Stimulated activated naive CD8-positive, alpha-beta T cell treated with anti-CD3 and anti-CD28 coated beads, Interleukin-15, amount 100 ng/mL, for 72 hours (primary cell): ENCODE measurements around the gene CCDC81.
"Not testable (repeated sequence)": the region's sequence is repeated elsewhere in the genome, so short reads cannot be mapped to it uniquely, and the experiment has no call there.

ENCODE experiments used
- ATAC-seq: fragments of 150-1000 bp; cut with Tn5 transposase; 2 replicates; pipeline ENCODE4 v1.10.0; 2021; ENCODE audit warnings: mild to moderate bottlenecking, moderate library complexity
- DNase-seq, 2 donors: peaks; one replicate each; pipeline ENCODE4 v3.0.0; 2021 to 2022
- H3K27ac Mint-ChIP-seq, 2 donors: one replicate each; pipeline ENCODE4 v1.8.0; 2022; ENCODE audit warnings: mild to moderate bottlenecking in 2 of 2, mixed read lengths in 2 of 2, moderate library complexity in 2 of 2
- H3K27me3 Mint-ChIP-seq: one replicate; pipeline ENCODE4 v1.8.0; 2022; ENCODE audit warnings: mixed read lengths
- H3K4me1 Mint-ChIP-seq: one replicate; pipeline ENCODE4 v1.8.0; 2022; ENCODE audit warnings: mild to moderate bottlenecking, mixed read lengths
- H3K4me3 Mint-ChIP-seq, 2 donors: one replicate each; pipeline ENCODE4 v1.8.0; 2022; ENCODE audit warnings: mild to moderate bottlenecking in 2 of 2, mixed read lengths in 2 of 2, moderate library complexity in 1 of 2
- H3K9me3 Mint-ChIP-seq, 2 donors: one replicate each; pipeline ENCODE4 v1.8.0; 2022; ENCODE audit warnings: mixed read lengths in 2 of 2

The CCDC81 gene

GRCh38 chr11:86416494-86416893 is 41.8 kb downstream of the CCDC81 start:
- Mint-ChIP-seq H3K4me3 (no peak overlapping the region), H3K4me1 (peaks cover 11% of the 10 kb centered on the region), H3K27ac (peak overlapping the region in 1 of 2 donors; percentile 84), H3K9me3 (no peaks in the 10 kb centered on the region), H3K27me3 (no peaks in the 10 kb centered on the region)
- DNase-seq (no peak), ATAC-seq (no peak)

- not testable (repeated sequence) for ATAC-seq, DNase-seq, H3K27ac Mint-ChIP-seq, H3K9me3 Mint-ChIP-seq, H3K27me3 Mint-ChIP-seq, H3K4me3 Mint-ChIP-seq
- H3K4me1 Mint-ChIP-seq: peaks cover 11% of the 10 kb centered on the region
These were observed 42.3 kb downstream of the CCDC81 start for GRCh38 chr11:86416951-86417350.

- Mint-ChIP-seq H3K4me3 (no peak overlapping the region), H3K27ac (no peak overlapping the region), H3K27me3 (no peaks in the 10 kb centered on the region), H3K9me3 (no peaks in the 10 kb centered on the region), H3K4me1 (peaks cover 11% of the 10 kb centered on the region)
- ATAC-seq: no peak
- DNase-seq: no peak
These were observed 43.4 kb downstream of the CCDC81 start for GRCh38 chr11:86418106-86418505.

GRCh38 chr11:86418513-86418912 is 43.8 kb downstream of the CCDC81 start:
- Mint-ChIP-seq H3K9me3 (no peaks in the 10 kb centered on the region), H3K27ac (no peak overlapping the region), H3K27me3 (no peaks in the 10 kb centered on the region), H3K4me1 (peaks cover 11% of the 10 kb centered on the region), H3K4me3 (no peak overlapping the region)
- ATAC-seq (no peak), DNase-seq (no peak)

GRCh38 chr11:86418917-86419316 is 44.2 kb downstream of the CCDC81 start:
- H3K27ac Mint-ChIP-seq: no peak overlapping the region
- peaks cover 11% of the 10 kb centered on the region for H3K4me1 Mint-ChIP-seq
- ATAC-seq (peak; percentile 76), DNase-seq (no peak)
- H3K4me3 Mint-ChIP-seq: no peak overlapping the region
- no peaks in the 10 kb centered on the region for H3K9me3 Mint-ChIP-seq
- H3K27me3 Mint-ChIP-seq: no peaks in the 10 kb centered on the region

- H3K9me3 Mint-ChIP-seq: no peaks in the 10 kb centered on the region
- H3K4me1 Mint-ChIP-seq: peaks cover 7% of the 10 kb centered on the region
- no peak for DNase-seq
- H3K4me3 Mint-ChIP-seq: no peak overlapping the region
- no peaks in the 10 kb centered on the region for H3K27me3 Mint-ChIP-seq
- no peak for ATAC-seq
- peak overlapping the region in 1 of 2 donors; percentile 55 for H3K27ac Mint-ChIP-seq
These were observed 47.3 kb downstream of the CCDC81 start for GRCh38 chr11:86421946-86422345.

- Mint-ChIP-seq H3K27me3 (no peaks in the 10 kb centered on the region), H3K27ac (no peak overlapping the region), H3K4me3 (no peak overlapping the region), H3K9me3 (no peaks in the 10 kb centered on the region), H3K4me1 (peaks cover 7% of the 10 kb centered on the region)
- DNase-seq (no peak), ATAC-seq (no peak)
These were observed 47.7 kb downstream of the CCDC81 start for GRCh38 chr11:86422371-86422770.

GRCh38 chr11:86423488-86423887 is 48.8 kb downstream of the CCDC81 start:
- not testable (repeated sequence) for H3K4me3 Mint-ChIP-seq, H3K27ac Mint-ChIP-seq, H3K4me1 Mint-ChIP-seq, H3K9me3 Mint-ChIP-seq, ATAC-seq, DNase-seq, H3K27me3 Mint-ChIP-seq

GRCh38 chr11:86427441-86427840 is 52.8 kb downstream of the CCDC81 start:
- Mint-ChIP-seq H3K4me1 (no peaks in the 10 kb centered on the region), H3K4me3 (no peak overlapping the region), H3K27ac (no peak overlapping the region), H3K27me3 (no peaks in the 10 kb centered on the region), H3K9me3 (peaks cover 0 to 8% of the 10 kb centered on the region in 2 donors)
- DNase-seq (no peak), ATAC-seq (no peak)

- no peaks in the 10 kb centered on the region for H3K4me1 Mint-ChIP-seq
- DNase-seq (no peak), ATAC-seq (no peak)
- H3K4me3 Mint-ChIP-seq: peak overlapping the region; percentile 21 to 84
- H3K9me3 Mint-ChIP-seq: peaks cover 0 to 8% of the 10 kb centered on the region in 2 donors
- H3K27ac Mint-ChIP-seq: no peak overlapping the region
- H3K27me3 Mint-ChIP-seq: no peaks in the 10 kb centered on the region
These were observed 56.6 kb downstream of the CCDC81 start for GRCh38 chr11:86431258-86431657.

- not testable (repeated sequence) for H3K4me3 Mint-ChIP-seq, DNase-seq, H3K27me3 Mint-ChIP-seq, ATAC-seq, H3K27ac Mint-ChIP-seq, H3K9me3 Mint-ChIP-seq, H3K4me1 Mint-ChIP-seq
These were observed 58.8 kb downstream of the CCDC81 start for GRCh38 chr11:86433361-86434095.

- Mint-ChIP-seq H3K4me1 (peaks cover 7% of the 10 kb centered on the region), H3K27ac (no peak overlapping the region), H3K27me3 (no peaks in the 10 kb centered on the region), H3K9me3 (peaks cover 0 to 8% of the 10 kb centered on the region in 2 donors), H3K4me3 (no peak overlapping the region)
- DNase-seq (no peak), ATAC-seq (no peak)
These were observed 61.0 kb downstream of the CCDC81 start for GRCh38 chr11:86435711-86436110.

- no peak for DNase-seq
- Mint-ChIP-seq H3K9me3 (peaks cover 0 to under 1% of the 10 kb centered on the region in 2 donors), H3K27ac (no peak overlapping the region), H3K27me3 (no peaks in the 10 kb centered on the region), H3K4me3 (no peak overlapping the region), H3K4me1 (peaks cover 17% of the 10 kb centered on the region)
- ATAC-seq: no peak
These were observed 64.0 kb downstream of the CCDC81 start for GRCh38 chr11:86438685-86439084.

- H3K4me3 Mint-ChIP-seq: no peak overlapping the region
- H3K27me3 Mint-ChIP-seq: no peaks in the 10 kb centered on the region
- H3K9me3 Mint-ChIP-seq: peaks cover 0 to 7% of the 10 kb centered on the region in 2 donors
- H3K4me1 Mint-ChIP-seq: peaks cover 17% of the 10 kb centered on the region
- DNase-seq: no peak
- peak; percentile 35 for ATAC-seq
- no peak overlapping the region for H3K27ac Mint-ChIP-seq
These were observed 65.6 kb downstream of the CCDC81 start for GRCh38 chr11:86440305-86440716.

- DNase-seq (no peak), ATAC-seq (no peak)
- Mint-ChIP-seq H3K4me3 (no peak overlapping the region), H3K27ac (no peak overlapping the region), H3K4me1 (peaks cover 17% of the 10 kb centered on the region), H3K27me3 (no peaks in the 10 kb centered on the region), H3K9me3 (peaks cover 0 to 7% of the 10 kb centered on the region in 2 donors)
These were observed 66.2 kb downstream of the CCDC81 start for GRCh38 chr11:86440843-86441242.

GRCh38 chr11:86442420-86442819 is 67.7 kb downstream of the CCDC81 start:
- peak overlapping the region; percentile 13 to 52 for H3K4me3 Mint-ChIP-seq
- ATAC-seq: peak; percentile 55

GRCh38 chr11:86442827-86443226 is 68.1 kb downstream of the CCDC81 start:
- Mint-ChIP-seq H3K27ac (peak overlapping the region; percentile 29 to 60), H3K9me3 (peaks cover 0 to 7% of the 10 kb centered on the region in 2 donors), H3K4me1 (peaks cover 17% of the 10 kb centered on the region), H3K4me3 (peak overlapping the region; percentile 13 to 52), H3K27me3 (no peaks in the 10 kb centered on the region)
- ATAC-seq (no peak), DNase-seq (no peak)

More at GRCh38 chr11:86442420-86442819, 67.7 kb downstream of the CCDC81 start:
- DNase-seq: peak in 1 of 2 donors; percentile 40
- Mint-ChIP-seq H3K27ac (peak overlapping the region; percentile 29 to 60), H3K27me3 (no peaks in the 10 kb centered on the region), H3K9me3 (peaks cover 0 to 7% of the 10 kb centered on the region in 2 donors), H3K4me1 (peaks cover 17% of the 10 kb centered on the region)
